GM19025 (cell line): ENCODE data around the gene BAIAP2L1.

Source experiments
- ATAC-seq: cut with Tn5 transposase; IDR thresholded peaks from one replicate; pipeline ENCODE4 v1.9.1; 2021; ENCODE audit warnings: mild to moderate bottlenecking, low read depth, moderate library complexity; ENCODE audit not compliant: unreplicated experiment

The BAIAP2L1 gene

DNA sequence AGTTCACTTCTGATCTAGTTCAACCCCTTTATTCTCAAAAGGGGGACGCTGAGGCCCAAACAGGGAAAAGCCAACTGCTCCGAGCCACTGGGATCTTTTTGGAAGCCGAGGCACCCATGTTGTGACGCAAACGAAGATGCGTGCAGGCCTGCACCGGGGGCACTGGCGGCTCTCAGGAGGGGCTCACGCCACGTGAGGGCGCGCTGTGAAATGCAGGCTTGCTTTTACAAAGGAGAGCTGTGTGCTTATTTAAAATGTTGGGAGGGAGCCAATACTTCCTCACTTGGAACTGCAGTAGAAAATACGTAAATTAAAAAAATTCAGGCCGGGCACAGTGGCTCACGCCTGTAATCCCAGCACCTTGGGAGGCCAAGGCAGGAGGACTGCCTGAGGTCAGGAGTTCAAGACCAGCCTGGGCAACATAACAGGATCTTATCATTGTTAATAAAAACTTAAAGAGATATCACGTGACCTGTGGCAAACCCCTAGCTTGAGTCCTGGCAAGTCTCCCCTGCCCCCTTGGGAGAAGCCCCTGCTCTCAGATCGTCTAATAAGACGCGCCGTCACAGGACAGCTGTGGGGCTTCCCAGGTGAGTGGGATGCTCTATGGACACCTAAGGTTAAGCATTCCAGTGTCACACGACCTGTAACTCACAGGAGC, 103.1 kb downstream of the BAIAP2L1 start:
- no peak for ATAC-seq

DNA sequence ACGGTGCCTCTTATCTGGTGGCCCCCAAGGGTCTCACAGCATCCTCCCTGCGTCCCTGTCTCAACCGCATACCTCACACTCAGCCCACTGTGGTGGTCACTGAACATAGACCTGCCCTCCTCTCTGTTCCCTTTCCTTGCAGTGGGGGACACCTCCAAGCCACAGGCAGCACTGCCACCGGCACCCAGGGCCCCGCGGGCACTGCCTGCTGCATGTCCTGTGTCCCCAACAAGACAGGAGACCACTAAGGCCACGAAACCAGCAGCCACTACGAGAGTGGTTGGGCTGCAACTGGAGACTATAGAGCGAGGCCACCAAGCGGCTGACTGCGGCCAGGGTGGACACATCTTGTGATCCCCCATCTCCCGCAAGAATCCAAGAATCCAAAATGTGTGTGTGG, 104.1 kb downstream of the BAIAP2L1 start:
- ATAC-seq = no peak

DNA sequence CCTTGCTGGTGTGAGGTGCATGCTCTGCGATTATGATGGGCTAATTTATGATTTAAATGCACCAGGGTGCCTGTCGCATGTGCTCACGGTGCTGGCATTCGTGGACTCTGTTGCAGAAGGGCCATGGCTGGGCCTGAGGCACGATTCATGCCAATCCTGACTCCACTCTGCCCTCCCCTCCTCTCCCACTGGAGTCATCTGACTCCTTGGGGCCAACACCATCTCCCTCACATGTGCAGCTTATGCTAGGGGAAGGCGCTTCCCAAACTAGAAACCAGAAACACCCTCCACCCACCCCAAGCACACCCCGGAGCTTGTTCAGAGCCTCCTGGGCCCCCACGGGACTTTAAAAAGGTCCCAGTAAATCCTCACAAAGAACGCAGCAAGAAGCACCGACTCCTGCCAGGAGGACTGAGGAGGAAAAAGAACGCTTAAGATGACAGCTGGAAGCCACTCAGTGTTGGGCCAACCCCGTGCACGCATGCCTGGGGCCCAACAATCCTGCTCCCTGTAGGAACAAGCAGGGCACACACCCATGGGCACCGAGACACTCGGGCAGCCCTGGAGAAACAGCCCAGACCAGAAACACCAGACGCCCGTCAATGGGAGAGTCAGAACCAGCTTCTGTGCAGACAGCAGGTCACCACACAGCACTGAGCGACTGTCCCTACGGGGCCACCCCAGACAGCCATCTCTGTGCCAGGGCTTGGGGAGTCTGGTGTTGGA, 105.3 kb downstream of the BAIAP2L1 start:
- no peak for ATAC-seq

DNA sequence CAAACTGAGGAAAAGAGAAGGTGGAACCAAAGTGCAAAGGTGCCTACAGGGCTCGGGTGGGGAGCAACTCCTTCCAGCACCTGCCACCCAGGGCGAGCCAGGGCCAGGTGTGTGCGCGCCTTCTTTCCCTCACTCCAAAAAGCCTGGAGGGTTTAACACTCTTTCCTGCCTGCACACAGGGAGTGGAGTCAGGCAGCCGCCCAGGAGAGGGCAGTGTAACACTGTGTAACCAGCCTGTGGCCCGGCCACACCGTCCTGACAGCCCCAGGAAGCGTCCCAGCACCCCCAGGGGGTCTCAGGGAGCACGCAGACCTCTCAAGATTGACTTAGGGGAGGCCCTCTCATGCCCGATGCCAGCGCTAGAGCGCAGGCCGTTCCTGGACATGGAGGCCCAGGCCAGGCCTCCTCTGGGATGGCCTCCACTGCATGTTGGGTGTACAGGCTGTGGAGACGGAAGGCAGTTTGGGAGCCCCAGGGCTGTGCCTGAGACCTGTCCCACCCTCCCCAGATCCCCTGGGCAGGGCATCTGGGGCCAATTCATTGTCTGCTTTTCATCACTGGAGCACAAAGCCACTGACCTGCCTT, 106.0 kb downstream of the BAIAP2L1 start:
- ATAC-seq = no peak

DNA sequence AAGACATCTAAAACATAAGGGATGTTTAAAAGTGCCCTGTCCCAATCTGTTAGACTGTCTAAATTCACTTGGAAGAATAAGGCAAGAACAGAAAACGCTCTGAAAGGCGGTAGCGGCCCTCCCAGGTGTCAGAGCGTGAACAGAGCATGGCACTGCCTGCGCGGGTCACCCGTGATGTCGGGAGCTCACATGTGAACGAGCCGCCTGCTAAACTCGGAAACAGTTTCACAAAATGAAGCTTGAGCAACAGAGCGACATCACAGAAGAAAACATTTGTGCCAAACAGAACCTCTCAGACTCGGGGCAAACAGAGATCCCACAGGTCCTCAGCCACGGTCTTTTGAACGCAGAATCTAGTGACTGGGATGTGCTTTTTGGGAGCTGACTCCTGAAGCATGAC, 106.6 kb downstream of the BAIAP2L1 start:
- ATAC-seq = no peak

DNA sequence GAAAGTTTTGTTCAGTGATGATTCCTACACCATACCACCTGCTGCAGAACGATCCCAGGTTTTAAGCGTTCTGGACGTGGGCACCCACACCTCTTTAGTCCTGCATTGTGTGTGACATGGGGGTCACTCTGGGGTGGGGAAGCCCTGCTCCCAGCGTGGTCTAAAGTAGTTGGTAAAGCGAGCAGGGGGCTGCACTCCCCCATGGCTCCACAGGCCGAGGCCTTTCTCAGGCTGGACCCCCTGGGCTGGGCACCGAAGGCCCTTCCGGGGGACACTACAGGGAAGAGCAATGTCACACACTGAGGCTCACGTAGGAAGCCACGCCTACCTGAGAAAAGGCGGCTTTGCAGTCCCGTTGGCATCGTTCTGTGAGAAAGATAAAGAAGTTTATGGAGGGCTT, 107.1 kb downstream of the BAIAP2L1 start:
- no peak for ATAC-seq

DNA sequence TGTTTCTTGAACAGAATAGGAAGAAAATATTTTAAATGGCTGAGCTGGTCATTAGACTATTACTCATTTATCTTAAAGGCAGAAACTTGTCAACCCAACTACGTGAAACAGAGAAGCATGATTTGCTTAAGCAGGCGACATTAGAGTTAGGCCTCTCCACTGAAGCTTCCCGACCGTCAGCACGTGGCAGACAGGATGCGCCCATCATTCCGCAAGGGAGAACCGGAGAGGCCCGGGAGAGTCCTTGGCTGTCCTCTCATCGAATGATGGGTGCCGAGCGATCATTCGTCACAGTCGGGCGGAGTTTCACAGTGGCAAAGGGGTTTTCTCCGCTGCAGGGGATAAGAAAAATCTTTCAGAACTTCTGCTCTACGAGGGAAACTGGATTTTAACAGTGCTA, 107.6 kb downstream of the BAIAP2L1 start:
- no peak for ATAC-seq

DNA sequence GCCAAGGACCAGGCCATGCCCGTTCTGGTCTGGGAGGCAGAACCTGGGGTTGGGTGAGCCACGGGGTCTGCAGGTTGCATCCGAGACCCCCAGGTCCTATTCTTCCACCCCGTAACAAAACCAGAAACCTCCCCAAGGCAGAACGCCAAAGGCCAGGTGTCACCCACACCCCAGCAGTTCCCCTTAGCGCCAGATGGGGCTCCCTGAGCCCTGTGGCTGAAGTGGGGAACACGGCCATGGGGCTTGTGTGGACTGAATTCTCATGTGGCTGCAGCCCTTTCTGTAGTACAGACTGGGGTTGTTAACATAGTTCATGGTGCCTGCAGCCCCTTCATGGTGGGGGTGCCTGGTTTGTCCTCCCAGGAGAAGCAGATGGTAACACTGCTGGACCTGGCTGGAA, 109.2 kb downstream of the BAIAP2L1 start:
- no peak for ATAC-seq

DNA sequence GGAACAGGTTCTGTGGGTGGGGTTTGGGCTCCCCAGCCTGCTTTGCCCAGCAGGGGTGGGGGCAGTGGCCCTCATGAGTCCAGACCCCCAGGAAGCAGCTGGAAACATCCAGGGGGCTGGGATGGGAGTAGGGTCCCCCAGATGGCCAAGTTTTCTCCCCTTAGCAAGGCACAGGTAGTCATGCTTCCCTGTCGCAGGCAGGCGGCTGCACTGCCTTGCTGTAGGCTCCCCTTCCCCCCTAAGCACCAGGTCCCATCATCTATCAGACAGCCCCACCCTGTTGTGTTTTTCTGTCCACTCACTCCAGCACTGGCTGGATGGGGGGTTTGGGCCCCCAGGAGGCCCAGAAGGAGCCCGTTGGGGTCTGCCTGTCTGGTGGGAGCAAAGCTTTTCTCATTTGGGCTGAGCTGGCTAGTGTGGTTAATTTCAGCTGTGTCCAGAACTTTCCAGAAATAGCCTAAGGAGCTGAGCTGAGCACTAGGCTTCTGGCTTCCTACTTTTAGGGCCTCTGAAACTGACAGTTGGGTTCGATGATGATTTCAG, 111.5 kb downstream of the BAIAP2L1 start:
- ATAC-seq = no peak

DNA sequence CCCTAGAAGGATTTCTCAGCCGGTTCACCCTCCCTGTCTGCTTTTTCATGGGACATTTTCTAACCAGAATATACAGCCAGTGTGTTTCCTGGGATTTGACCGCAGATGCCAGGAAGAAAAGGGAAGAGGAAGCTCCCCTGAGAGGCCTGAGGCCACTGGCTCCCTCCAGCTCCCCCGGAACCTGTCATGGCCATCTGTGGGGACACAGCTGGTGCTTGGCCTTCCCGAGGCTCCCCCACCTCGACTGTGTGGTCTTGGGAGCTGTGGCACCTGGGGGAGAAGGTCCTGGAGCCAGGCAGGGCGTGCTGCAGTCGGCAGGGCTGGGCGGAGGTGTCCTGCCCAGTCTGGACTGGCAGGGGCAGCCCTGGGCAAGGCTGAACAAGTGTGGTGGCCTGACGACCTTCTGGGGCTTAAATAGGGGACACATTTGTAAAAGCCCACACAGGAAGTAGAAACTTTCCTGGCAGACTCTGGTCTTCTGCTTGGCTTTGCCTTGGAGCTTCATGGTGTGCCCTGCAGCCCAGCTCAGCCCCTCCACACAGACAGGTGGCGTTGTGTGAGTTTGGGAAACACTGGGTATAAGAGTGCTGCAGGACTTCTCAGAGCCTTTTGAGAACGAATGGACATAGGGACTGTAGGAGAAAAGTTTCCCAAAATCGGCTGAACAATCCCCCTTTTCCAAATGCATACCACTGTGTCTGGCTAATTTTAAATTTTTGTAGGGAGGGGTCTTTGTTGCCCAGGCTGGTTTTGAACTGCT, 112.6 kb downstream of the BAIAP2L1 start:
- no peak for ATAC-seq

DNA sequence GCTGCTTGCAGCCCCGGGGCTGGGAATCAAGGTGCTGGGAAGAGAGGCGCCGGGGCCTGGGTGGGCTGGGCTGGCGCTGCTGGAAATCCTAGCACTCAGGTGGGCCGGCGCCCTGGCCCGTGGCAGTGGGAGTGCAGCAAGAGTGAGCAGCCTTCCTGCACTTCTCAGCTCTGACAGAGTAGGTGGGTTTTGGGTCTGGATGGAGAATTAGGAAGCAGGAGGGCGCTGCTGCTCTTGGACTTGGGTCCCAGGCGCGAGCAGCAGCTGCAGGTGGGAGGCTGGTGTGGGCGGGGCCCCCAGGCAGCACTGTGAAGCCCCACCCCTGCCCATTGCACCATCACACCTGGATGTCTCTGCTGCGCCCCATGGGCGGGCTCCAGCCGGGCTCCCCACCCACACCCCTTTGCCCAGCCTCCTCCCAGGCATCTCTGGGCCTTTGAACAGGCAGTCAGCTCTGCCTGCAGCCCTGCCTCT, 113.4 kb downstream of the BAIAP2L1 start:
- ATAC-seq = no peak

DNA sequence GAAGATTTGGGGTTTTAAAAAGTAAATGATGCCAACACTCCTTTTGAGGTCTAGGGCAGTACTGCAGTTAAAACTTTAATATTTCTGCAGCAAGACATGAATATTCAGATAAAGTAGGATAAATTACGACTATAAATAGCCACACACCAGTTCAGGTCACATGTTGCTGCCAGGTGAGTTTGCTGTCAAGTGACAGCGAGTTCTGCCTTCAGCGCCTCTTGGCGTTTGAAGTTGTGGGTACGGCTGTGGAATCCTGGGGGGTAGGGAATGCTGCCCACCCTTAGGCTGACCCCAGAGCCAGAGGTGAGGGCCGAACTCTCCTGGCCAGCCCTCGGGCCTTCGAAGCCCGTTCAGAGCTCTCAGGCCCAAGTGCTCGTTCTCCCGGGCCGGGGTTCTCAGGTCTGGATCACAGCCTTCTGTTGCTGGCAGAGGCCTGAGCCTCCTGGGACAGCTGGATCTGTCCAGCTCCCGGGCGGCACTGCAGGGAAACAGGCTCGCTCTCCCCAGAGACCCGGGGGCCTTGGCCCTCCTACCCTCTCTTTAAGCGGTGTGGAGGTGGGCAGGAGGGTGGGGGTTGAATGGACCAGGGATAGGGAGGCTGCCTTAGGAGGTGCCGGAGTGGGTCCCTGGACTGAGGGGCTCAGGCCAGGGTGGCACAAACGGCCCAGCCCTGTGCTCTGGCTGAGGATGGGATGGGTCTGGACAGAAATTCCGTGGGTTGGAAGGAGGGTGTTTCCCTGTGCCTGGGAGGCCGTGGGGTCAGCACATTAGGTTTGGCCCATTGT, 114.0 kb downstream of the BAIAP2L1 start:
- no peak for ATAC-seq

DNA sequence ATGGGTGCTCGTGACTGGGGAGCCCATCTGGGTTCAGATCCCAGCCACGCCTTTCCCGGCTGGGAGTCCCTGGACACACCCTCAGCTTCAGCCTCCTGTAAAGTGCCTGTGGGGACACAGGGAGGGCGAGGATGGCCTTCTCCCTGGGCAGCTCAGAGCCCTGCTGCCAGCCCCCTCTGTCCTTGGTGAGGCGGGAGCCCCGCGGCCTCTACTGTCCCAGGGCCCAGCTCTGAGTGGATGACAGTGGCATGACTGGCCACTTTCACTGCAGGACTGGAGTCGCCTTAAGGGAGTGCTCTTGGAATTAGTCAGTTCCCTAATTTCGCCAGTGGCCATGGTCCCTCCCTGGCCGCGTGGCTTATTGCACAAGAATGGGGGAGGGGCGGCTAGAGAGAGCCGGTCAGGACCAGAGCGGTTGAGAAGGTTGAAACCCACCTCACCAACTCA, 114.8 kb downstream of the BAIAP2L1 start:
- no peak for ATAC-seq

DNA sequence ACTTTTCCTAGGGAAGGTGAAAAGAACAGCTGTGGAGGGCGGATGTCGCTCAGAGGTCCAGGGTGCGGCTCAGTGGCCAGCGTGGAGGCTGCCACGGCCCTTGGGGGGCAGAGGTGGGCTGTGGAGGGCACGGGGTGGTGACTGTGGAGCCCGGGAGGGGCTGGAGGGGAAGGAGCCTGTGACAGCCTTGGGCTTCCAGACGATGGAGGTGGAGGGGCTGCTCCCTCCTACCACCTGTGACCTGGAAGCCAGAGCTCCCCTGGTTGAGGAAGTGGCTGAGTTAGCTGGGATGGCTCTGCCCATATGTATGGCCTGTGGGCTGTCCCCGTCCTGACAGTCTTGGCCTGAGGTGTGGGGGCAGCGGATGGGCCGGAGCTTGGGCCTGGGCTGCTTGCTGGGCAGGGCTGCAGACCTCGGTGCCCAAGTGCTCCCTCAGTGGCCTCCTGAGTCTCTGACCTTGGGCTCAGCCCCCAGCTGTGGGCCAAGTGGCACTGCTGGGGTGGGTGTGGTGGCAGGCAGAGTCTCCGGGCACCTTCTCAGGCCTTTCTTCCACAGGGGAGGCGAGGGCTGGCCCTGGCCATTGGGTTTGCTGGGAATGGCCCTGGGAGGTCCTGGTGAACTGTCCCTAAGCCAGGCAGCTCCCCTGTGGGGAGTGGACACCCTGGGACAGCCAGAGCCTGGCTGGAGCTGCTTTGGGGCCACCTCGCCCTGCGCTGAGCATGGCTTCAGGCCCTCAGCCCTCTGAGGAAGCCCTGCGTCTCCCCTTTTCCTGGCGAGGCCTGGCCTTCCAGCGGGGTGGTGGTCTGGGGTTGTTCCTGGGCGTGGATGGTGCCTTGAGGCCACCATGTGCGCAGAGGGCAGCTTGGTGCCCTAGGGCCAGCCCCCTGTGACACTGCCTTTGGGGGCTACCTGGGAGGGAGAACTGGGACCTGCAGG, 115.5 kb downstream of the BAIAP2L1 start:
- no peak for ATAC-seq

DNA sequence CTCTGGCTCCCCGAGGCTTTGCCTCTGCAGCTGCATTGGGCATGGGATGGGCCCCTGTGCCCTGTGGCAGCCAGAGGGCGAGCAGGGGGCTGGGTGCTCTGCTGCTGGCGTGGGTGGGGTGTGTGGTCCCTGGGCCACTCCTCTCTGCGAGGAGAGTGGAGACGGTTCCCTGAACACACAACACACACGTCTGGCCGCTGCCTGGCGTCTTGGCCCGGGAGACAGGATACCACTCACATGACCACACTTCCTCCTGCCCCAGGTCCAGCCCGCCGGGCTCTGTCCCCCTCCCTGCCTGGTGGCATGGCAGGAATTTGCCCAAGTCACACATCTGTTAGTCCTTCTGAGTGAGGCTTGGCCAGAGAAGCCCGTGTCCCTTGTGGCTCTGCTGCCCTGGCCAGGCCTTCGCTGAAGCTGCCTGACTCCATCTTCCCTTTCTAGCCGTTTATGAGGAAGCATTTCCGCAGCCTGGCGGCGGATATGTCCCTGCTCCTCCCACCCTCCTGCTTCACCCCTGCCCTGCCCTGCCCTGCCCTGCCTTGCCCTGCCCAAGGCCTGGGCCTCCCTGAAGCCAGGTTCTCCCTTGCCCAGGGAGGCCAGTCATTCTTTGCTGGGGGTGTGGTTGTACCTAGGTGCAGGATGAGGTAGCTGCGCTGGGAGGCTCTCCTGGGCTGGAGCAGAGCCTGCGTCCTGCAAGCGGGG, 116.4 kb downstream of the BAIAP2L1 start:
- ATAC-seq = no peak

DNA sequence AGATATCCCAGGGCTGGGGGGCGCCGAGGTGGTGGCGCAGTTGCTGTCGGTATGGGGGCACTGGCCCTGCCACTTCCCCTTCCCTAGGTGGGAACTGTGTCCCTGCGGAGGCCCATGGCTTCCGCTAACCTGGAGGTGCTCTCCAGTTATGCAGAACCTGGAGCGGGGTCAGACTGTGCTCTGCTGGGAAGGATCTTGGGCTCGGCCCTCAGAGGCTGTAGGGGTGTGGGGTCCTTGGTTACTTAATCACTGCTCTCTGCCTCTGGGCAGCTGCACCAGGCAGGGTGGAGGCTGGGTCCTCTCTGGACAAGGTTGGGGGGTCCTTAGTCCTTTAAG, 117.0 kb downstream of the BAIAP2L1 start:
- ATAC-seq = no peak

DNA sequence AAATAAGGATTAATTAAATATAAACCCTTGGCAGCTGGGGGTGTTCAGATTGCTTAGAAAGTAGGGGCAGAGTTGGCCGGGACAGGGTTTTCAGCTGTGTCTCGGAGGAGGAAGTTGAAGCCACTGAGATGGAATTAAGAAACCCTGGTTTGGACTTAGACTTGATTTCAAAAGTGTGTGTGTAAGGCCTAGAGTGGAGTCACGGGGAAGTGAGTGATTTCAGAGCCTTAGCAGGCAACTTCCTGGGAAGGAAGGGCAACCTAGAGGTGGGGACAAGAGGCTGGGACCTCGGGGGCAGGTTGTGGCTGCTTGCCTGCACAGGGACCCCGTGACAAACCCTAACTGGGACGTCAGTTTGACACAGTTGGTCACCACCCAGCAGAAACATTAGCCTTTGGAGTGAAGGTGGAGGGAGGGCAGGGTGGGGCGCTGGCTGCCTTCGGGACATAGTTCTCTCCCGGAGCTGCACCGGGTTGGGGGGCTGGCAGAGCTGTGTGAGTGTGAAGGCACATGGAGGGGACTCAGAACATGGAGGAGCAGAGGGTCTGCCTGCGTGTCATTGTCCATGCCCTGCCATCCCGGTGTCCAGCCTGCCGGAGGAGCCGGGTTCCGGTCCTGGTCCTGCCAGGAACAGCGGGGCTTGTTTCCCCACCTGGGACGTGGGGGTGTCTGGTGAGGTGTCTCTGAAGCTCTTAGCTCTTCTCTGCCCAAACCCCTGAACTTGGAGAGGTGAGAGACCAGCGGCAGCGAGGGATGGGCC, 117.6 kb downstream of the BAIAP2L1 start:
- ATAC-seq = no peak

DNA sequence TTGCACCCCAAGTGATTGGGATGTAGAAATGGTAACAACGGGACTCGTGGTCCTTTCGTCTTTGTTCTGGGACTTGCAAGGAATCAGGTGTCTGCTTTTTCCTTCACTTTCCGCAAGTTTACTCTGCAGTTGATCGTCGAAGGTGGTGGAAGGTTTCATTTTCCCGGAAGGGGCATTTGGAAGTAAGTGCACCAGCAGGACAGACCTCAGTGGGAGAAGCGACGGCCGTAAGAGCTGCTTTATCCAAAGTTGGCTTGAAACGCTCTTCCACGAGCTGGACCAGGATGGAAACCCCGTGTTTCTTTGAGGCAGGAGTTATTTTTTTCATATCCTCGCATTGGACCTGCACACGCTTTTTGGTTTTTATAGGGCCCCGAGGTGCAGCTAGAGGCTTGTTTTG, 118.2 kb downstream of the BAIAP2L1 start:
- ATAC-seq = no peak
